SIG-M5 treated with dmso at 0.1 percent for 504 hours (cell line): ENCODE results near the gene NAV2.

Experiments
- DNase-seq: peaks from one replicate; lab custom pipeline; 2025; ENCODE audit not compliant: unreplicated experiment; lab: John Stamatoyannopoulos, UW

Gene NAV2

GRCh38 chr11:19966927-19967326 is 254.3 kb downstream of the NAV2 start:
- no peak for DNase-seq

DNA sequence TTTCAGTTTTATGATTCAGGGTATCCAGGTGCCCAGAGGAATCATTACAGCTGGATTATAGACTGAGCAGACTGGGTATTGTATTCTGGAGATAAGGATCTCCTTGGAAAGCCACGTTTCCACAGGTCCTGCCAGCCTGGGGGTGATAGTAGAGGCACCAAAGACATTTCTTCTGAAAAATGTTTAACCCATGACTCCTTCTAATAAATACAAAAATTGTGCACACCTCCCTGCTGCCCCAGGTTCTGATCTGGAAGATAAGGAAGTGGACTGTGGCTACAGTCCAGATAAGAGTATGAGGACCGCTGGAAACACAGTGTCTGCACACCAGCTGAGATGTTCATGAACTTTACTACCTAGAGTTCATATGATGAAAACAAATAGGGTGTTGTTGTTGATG is 255.2 kb downstream of the NAV2 start:
- no peak for DNase-seq

DNA sequence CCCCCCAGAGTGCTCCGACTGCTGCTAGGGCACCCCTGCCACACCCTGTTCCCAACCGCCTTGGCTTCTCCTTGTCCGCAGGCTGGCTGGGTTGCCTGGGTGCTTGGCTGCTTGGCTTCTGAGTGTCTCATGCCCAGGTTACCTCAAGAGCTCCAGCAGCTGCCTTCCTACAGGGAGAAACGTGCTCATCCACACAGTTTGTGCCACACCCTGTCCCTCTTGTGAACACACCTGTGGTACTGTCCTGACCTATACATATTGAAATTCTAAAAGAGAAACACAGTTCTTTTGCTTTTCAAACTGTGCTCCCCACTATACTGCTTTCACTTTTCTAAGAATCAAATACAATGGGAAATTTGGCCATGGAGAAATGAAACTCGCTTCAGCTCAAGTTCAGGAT is 256.2 kb downstream of the NAV2 start:
- DNase-seq: no peak

GRCh38 chr11:19970944-19971343 is 258.3 kb downstream of the NAV2 start:
- DNase-seq: no peak

- no peak for DNase-seq
Measured at GRCh38 chr11:19972091-19972490, 259.5 kb downstream of the NAV2 start.

DNA sequence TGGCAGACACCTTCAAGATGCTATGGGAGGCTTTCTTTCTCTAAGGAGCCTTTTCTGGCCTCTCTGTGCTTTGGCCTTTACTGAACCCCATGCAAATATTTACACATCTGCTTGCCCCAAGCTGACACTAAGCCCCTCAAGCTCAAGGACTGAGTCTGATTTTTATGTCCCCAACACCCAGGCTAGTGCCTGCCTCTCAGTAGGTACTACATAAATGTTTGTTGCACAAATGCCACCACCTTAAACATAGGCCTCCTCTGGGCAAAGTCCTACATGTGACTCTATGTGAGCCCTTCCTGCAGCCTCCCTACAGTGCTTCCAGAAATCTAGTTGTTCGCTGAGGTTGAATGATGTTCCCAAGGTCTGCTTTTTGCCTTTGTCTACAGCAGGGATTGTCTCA is 260.0 kb downstream of the NAV2 start:
- no peak for DNase-seq

- no peak for DNase-seq
Measured at GRCh38 chr11:19973136-19973635, 260.5 kb downstream of the NAV2 start.

- DNase-seq: no peak
Measured at GRCh38 chr11:19974886-19975285, 262.2 kb downstream of the NAV2 start.

DNA sequence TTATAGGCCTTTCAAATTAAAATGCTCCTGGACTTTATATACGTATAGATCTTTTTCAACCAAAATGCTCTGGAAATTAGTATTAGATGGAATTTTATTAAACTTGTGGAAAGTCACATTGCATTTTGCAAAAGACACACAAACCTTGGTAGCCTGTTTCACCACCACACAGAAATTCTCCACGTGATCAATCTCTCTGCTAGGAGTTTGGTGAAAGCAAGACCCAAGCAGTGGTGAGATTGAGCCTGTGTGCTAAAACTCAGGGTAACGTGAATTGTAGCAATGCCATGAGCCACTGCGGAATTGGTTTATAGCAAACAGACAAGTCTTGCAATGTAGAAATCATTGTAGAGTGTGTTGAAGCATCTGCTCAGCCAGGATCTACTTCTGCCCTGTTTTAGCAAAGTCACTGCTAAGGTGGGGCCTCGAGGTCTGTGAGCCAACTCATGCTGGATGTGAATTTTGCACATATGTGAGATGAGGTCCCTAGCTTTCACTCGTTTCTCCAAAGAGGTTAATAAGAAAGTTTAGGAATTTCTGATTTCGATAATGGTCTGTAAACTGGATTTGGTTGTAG is 262.9 kb downstream of the NAV2 start:
- DNase-seq: no peak

DNA sequence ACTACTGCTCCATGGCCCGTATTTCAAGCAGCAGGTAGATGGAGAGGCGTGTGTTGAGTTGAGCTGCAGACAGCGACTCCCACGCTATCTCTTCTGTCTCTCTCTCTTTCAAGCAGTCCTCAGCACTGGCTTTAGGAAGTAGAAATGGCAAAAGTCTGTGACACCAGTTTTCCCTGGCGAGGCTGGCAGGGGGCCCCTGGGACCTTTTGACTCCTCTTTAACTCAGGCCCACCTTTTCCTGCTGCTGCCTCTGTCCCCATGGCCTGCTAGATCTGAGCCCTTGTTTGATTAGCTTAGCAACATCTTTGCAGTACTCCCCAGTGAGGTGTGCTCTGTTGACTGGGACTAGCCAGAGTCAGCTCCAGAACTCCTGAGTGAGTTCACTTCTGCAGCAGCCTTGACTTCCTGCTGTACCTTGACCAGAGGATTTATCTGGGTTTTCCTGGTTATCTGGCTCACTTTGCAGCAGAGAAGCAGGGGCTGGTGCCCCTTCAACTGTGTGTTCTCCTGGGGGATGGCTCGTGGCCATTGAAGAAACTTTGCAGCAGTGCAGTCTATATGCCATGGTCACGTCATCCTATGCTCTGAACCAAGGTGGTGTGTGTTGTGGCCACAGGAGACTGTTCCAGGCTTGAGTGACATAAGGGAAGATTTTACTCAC is 263.8 kb downstream of the NAV2 start:
- DNase-seq: no peak

GRCh38 chr11:19977941-19978340 is 265.3 kb downstream of the NAV2 start:
- DNase-seq: no peak

DNA sequence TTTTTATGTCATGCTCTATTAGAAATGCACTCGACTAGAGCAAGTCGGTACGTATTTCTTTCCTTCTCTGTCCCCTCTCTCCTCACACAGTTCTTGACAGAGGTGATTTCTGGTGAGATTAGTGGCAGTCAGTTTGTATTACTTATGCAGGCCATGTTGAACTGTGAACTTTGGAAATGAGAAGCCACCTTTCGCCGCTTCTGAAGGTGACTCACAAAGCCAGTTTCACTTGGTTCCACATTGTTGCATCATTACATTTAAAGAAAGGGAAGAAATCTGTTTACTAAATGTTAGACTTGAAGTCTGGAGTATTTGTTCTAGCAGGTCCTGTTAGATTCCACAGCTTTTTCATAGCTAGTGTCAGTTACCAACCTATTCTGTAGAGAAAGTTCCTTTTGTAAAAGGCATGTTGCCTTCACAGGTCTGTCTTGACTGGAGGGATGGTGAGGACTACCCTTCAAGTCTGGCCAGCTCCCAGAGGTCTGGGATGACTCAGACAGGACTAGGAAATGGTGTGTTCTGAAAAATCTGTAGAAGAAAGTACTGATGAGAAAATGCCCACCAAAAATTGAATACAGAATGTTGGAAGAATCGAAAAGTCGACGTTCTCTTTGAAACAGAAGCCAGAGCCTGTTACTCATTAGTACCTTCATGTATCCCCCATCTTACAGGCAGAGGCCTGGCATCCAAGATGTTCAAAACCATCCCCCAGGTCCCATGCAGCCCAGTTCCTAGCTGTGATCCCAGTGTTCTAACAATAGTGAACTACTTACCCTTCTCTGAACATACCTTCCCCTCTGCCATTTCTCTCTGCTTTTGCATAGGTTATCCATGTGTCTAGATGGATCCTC is 266.3 kb downstream of the NAV2 start:
- DNase-seq: peak; percentile 42

DNA sequence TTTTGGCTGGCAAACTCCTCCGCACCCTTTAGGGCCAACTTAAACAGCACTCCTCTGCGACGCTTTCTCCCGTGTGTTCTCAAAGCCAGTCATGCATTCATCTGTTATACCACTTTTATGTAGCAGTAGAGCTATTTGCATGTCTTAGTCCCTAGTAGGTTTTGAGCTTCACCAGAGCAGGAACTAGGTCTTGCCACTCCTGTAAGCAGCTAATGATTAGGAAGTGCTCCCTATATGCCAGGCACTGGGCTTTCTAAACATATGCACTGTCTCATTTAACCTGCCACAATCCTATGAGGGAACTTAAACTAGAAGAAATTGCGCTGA is 266.8 kb downstream of the NAV2 start:
- DNase-seq: no peak

DNA sequence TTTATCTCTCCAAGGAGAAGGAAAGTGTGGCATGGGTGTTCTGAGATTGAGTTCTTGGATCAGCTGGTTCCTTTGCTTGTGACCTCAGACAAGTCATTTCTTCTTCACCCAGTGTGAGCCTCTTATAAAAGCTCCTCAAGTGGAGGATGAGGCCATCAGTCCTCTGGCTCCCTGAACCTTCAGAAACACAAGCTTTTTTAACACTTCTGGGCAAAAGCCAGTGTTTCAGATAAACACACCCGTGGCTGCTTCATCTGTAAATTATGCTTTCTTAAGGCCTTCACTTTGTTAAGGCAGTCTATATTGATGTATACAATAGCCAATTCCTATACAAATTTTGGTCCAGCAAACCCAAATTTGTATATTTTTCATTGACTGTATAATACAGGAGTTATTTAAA is 267.8 kb downstream of the NAV2 start:
- no peak for DNase-seq

GRCh38 chr11:19980957-19981669 is 268.5 kb downstream of the NAV2 start:
- DNase-seq: no peak

- no peak for DNase-seq
Measured at GRCh38 chr11:19982774-19983495, 270.3 kb downstream of the NAV2 start.

GRCh38 chr11:19984048-19984742 is 271.6 kb downstream of the NAV2 start:
- DNase-seq: no peak

DNA sequence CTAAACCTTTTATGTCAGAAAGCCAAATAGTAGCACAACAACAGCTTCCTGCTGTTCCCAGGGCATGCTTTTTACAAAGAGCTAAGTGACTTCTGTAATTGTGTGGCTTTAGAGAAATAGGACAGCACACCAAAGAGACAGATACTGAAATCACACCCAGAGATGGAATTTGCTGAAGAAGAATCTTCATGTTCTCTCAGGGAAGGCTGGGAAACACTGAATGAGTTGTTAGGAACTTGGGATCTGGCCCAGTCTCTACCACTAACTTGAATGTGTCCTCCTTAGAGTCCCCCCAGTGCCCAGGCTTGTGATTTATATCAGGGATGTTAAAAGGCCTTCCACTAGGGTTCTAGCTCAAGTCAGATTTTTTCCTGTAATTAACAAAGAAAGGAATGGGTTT is 272.5 kb downstream of the NAV2 start:
- DNase-seq: no peak

DNA sequence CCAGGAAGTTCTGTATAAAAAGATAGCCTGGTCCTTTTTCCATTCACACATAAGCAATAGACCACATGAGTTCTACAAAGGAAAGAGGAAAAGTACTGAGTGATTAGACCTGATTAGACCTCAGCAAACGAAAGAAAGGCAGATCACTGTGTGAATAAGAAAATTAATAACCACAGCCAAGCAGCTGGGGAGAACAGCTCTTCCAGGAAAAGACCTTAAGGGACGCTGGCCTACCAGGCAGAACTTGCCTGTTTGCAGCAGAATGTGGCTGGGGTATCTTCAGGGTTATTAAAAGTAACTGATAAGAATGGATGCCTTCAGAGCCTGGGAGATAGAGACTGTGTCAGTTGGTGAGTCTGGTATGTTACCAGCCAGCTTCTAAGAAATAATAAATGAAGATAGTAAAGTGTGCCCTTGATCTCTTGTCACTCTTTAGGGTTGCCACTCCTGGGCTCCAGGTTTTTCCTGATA is 274.7 kb downstream of the NAV2 start:
- DNase-seq: no peak

DNA sequence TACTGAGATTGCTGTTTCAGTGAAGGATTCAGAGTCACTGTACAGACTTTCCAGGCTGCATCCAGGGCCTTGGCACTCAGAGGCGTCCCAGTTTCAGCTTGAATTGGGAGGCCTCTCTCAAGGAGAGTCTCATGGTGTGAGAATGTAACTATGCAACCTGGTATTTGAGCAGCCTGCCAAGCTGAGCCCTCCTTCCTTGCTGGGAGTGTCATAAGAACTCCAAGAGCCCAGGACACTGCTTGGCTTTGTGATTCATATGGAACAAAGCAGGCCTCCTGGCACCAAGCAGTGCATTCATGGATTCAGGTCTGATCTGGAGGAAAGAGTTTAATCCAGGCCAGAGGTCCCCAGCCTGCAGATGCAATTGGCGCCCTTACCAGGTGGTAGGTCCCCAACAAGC is 276.0 kb downstream of the NAV2 start:
- no peak for DNase-seq
